IPS DF 6.9 (cell line): Measurements from ENCODE around the gene KIF20A.
"Not testable (repeated sequence)": the region's sequence is repeated elsewhere in the genome, so short reads cannot be mapped to it uniquely, and the experiment has no call there.

Experiments
- DNase-seq: peaks from one replicate; pipeline ENCODE4 v3.0.0-alpha.2; 2013; ENCODE audit warnings: low read depth, low spot score
- H3K27ac ChIP-seq: one replicate; pipeline ENCODE4 v1.5.1; 2013; ENCODE audit warnings: low read length, control low read depth
- H3K27me3 ChIP-seq: 2 replicates; pipeline ENCODE4 v1.6.1; 2013; ENCODE audit warnings: mild to moderate bottlenecking, low read length; ENCODE audit not compliant: control insufficient read depth, insufficient read depth
- H3K36me3 ChIP-seq: 2 replicates; pipeline ENCODE4 v1.6.1; 2013; ENCODE audit warnings: low read length; ENCODE audit not compliant: control insufficient read depth, insufficient read depth
- H3K4me1 ChIP-seq: 2 replicates; pipeline ENCODE4 v1.6.1; 2013; ENCODE audit warnings: low read length; ENCODE audit not compliant: control insufficient read depth, insufficient read depth
- H3K4me3 ChIP-seq: 2 replicates; pipeline ENCODE4 v1.5.1; 2013; ENCODE audit warnings: mild to moderate bottlenecking, low read length
- H3K9me3 ChIP-seq: 2 replicates; pipeline ENCODE4 v1.6.1; 2013; ENCODE audit warnings: low read length, inconsistent platforms; ENCODE audit not compliant: control insufficient read depth, insufficient read depth
- WGBS: extraction: QIAGEN DNeasy Blood & Tissue Kit; methylation state at CpG from one replicate; pipeline ENCODE4 v1.1.7; 2013; ENCODE audit warnings: mixed read lengths, missing lambda C conversion rate; ENCODE audit not compliant: insufficient read length, insufficient coverage; 5-methylcytosine and 5-hydroxymethylcytosine counted together

Gene KIF20A

GRCh38 chr5:138182808-138183207 lies 3.9 kb downstream of the KIF20A start:
- Histone ChIP-seq H3K4me1 (no peaks in the 10 kb centered on the region), H3K27ac (no peak overlapping the region), H3K4me3 (no peak overlapping the region), H3K27me3 (no peaks in the 10 kb centered on the region), H3K9me3 (no peaks in the 10 kb centered on the region), H3K36me3 (peaks cover 44% of the 10 kb centered on the region; the same call in 1 of the 2 replicates)
- no peak for DNase-seq
- no CpG with 5 or more reads among the region's 6 CpGs for WGBS

- DNase-seq = no peak
- peaks cover 56% of the 10 kb centered on the region; the same call in 1 of the 2 replicates for H3K36me3 ChIP-seq
- WGBS = no CpG with 5 or more reads among the region's 2 CpGs
- H3K4me3 ChIP-seq = no peak overlapping the region
- no peak overlapping the region for H3K27ac ChIP-seq
- no peaks in the 10 kb centered on the region for H3K4me1 ChIP-seq
- no peaks in the 10 kb centered on the region for H3K9me3 ChIP-seq
- no peaks in the 10 kb centered on the region for H3K27me3 ChIP-seq
Measured at GRCh38 chr5:138186002-138186447, 7.1 kb downstream of the KIF20A start.

- Histone ChIP-seq H3K36me3 (peaks cover 49% of the 10 kb centered on the region; the same call in 1 of the 2 replicates), H3K27me3 (no peaks in the 10 kb centered on the region)
- WGBS = no CpG with 5 or more reads among the region's 3 CpGs
Measured at GRCh38 chr5:138188626-138189025, 9.7 kb downstream of the KIF20A start.

GRCh38 chr5:138192826-138193225 lies 13.9 kb downstream of the KIF20A start:
- WGBS = no CpG with 5 or more reads among the region's 3 CpGs
- H3K27me3 ChIP-seq = no peaks in the 10 kb centered on the region
- H3K4me1 ChIP-seq = no peaks in the 10 kb centered on the region
- no peak for DNase-seq
- H3K4me3 ChIP-seq = no peak overlapping the region
- no peak overlapping the region for H3K27ac ChIP-seq
- no peaks in the 10 kb centered on the region for H3K9me3 ChIP-seq
- H3K36me3 ChIP-seq = peaks cover 23% of the 10 kb centered on the region; the same call in 1 of the 2 replicates

More at GRCh38 chr5:138188626-138189025, 9.7 kb downstream of the KIF20A start:
- H3K27ac ChIP-seq = no peak overlapping the region
- no peaks in the 10 kb centered on the region for H3K9me3 ChIP-seq
- no peak overlapping the region for H3K4me3 ChIP-seq
- no peaks in the 10 kb centered on the region for H3K4me1 ChIP-seq
- no peak for DNase-seq

GRCh38 chr5:138193859-138194258 lies 14.9 kb downstream of the KIF20A start:
- H3K36me3 ChIP-seq = peaks cover 18% of the 10 kb centered on the region; the same call in 1 of the 2 replicates
- no CpG with 5 or more reads among the region's 8 CpGs for WGBS

GRCh38 chr5:138210985-138211384 lies 32.1 kb downstream of the KIF20A start:
- WGBS = no CpG with 5 or more reads among the region's 3 CpGs
- Histone ChIP-seq H3K9me3 (no peaks in the 10 kb centered on the region), H3K27ac (no peak overlapping the region), H3K4me1 (no peaks in the 10 kb centered on the region), H3K4me3 (no peak overlapping the region), H3K27me3 (no peaks in the 10 kb centered on the region), H3K36me3 (no peaks in the 10 kb centered on the region; the same call in 1 of the 2 replicates)
- DNase-seq = no peak

More at GRCh38 chr5:138193859-138194258, 14.9 kb downstream of the KIF20A start:
- H3K9me3 ChIP-seq, H3K27ac ChIP-seq, DNase-seq, H3K27me3 ChIP-seq, H3K4me1 ChIP-seq, H3K4me3 ChIP-seq: not testable (repeated sequence)

- DNase-seq = no peak
- Histone ChIP-seq H3K36me3 (no peaks in the 10 kb centered on the region), H3K4me3 (peak overlapping the region; percentile 74), H3K4me1 (no peaks in the 10 kb centered on the region), H3K27me3 (no peaks in the 10 kb centered on the region), H3K9me3 (no peaks in the 10 kb centered on the region), H3K27ac (no peak overlapping the region)
- WGBS = no CpG with 5 or more reads among the region's 8 CpGs
Measured at GRCh38 chr5:138212828-138213160, 33.9 kb downstream of the KIF20A start.

- H3K4me1 ChIP-seq = no peaks in the 10 kb centered on the region
- no CpG with 5 or more reads among the region's 32 CpGs for WGBS
- no peaks in the 10 kb centered on the region for H3K9me3 ChIP-seq
- DNase-seq = peak; percentile 97
- no peaks in the 10 kb centered on the region for H3K27me3 ChIP-seq
- H3K4me3 ChIP-seq = peak within 1 kb of the TSS; percentile 74
- H3K36me3 ChIP-seq = no peaks in the 10 kb centered on the region
- H3K27ac ChIP-seq = no peak within 1 kb of the TSS
Measured at GRCh38 chr5:138213161-138214029, 34.5 kb downstream of the KIF20A start, which contains the start of gene CDC23. CDC23 (minus strand) TSS chr5:138213323; CDS start chr5:138213312, 11 bp downstream.

- Histone ChIP-seq H3K36me3 (no peaks in the 10 kb centered on the region), H3K4me1 (no peaks in the 10 kb centered on the region)
Measured at GRCh38 chr5:138216799-138217198, 37.9 kb downstream of the KIF20A start.

GRCh38 chr5:138223532-138223931 lies 44.6 kb downstream of the KIF20A start:
- no CpG with 5 or more reads among the region's 1 CpG for WGBS
- Histone ChIP-seq H3K27ac (no peak overlapping the region), H3K9me3 (no peaks in the 10 kb centered on the region), H3K36me3 (no peaks in the 10 kb centered on the region), H3K4me1 (no peaks in the 10 kb centered on the region), H3K27me3 (no peaks in the 10 kb centered on the region), H3K4me3 (no peak overlapping the region)
- DNase-seq = no peak

More at GRCh38 chr5:138216799-138217198, 37.9 kb downstream of the KIF20A start:
- DNase-seq = no peak
- no peak overlapping the region for H3K4me3 ChIP-seq
- H3K27ac ChIP-seq = no peak overlapping the region
- H3K9me3 ChIP-seq = no peaks in the 10 kb centered on the region
- WGBS = 100% methylated on average over 1 of the region's 2 CpGs
- no peaks in the 10 kb centered on the region for H3K27me3 ChIP-seq
